Measurements from ENCODE around the gene GPC6.
"Not testable (repeated sequence)": the region's sequence is repeated elsewhere in the genome, so short reads cannot be mapped to it uniquely, and the experiment has no call there.

GPC6 gene

GRCh38 chr13:93318534-93319254 lies 92.1 kb downstream of the GPC6 start:
- no peak for DNase-seq

- DNase-seq: no peak
These were observed 94.3 kb downstream of the GPC6 start for GRCh38 chr13:93320942-93321341.

- DNase-seq: not testable (repeated sequence)
These were observed 97.3 kb downstream of the GPC6 start for GRCh38 chr13:93323880-93324279.

- DNase-seq: no peak
These were observed 99.0 kb downstream of the GPC6 start for GRCh38 chr13:93325303-93326233.

- DNase-seq: no peak
These were observed 99.7 kb downstream of the GPC6 start for GRCh38 chr13:93326234-93326811.

GRCh38 chr13:93328943-93329342 lies 102.3 kb downstream of the GPC6 start:
- no peak for DNase-seq

- no peak for DNase-seq
These were observed 110.1 kb downstream of the GPC6 start for GRCh38 chr13:93336728-93337127.

- DNase-seq: no peak
These were observed 111.4 kb downstream of the GPC6 start for GRCh38 chr13:93338030-93338429.

- DNase-seq: no peak
These were observed 112.3 kb downstream of the GPC6 start for GRCh38 chr13:93338906-93339305.

- no peak for DNase-seq
These were observed 112.9 kb downstream of the GPC6 start for GRCh38 chr13:93339550-93339949.

- no peak for DNase-seq
These were observed 114.9 kb downstream of the GPC6 start for GRCh38 chr13:93341517-93341916.

- DNase-seq: no peak
These were observed 116.5 kb downstream of the GPC6 start for GRCh38 chr13:93343097-93343496.

GRCh38 chr13:93344048-93344705 lies 117.6 kb downstream of the GPC6 start:
- DNase-seq: no peak

GRCh38 chr13:93345024-93345423 lies 118.4 kb downstream of the GPC6 start:
- DNase-seq: no peak

- DNase-seq: no peak
These were observed 119.2 kb downstream of the GPC6 start for GRCh38 chr13:93345770-93346169.

GRCh38 chr13:93352616-93353015 lies 126.0 kb downstream of the GPC6 start:
- DNase-seq: no peak

GRCh38 chr13:93355094-93355493 lies 128.5 kb downstream of the GPC6 start:
- no peak for DNase-seq

- DNase-seq: no peak
These were observed 129.9 kb downstream of the GPC6 start for GRCh38 chr13:93356469-93356868.

- DNase-seq: no peak
These were observed 133.4 kb downstream of the GPC6 start for GRCh38 chr13:93360021-93360420.

GRCh38 chr13:93361703-93362102 lies 135.1 kb downstream of the GPC6 start:
- DNase-seq: no peak

- no peak for DNase-seq
These were observed 137.6 kb downstream of the GPC6 start for GRCh38 chr13:93364166-93364565.

GRCh38 chr13:93368296-93368695 lies 141.7 kb downstream of the GPC6 start:
- no peak for DNase-seq

Measured in nucleus accumbens (tissue), 56 donors.